GM15510 (cell line): ENCODE results near the gene TAF4B.

Experiments
- POLR2A ChIP-seq: IDR thresholded peaks from 3 replicates; pipeline ENCODE4 v1.6.1; 2011; ENCODE audit warnings: borderline replicate concordance; ENCODE audit not compliant: insufficient read length; ENCODE audit errors: extremely low read depth

Gene TAF4B

DNA sequence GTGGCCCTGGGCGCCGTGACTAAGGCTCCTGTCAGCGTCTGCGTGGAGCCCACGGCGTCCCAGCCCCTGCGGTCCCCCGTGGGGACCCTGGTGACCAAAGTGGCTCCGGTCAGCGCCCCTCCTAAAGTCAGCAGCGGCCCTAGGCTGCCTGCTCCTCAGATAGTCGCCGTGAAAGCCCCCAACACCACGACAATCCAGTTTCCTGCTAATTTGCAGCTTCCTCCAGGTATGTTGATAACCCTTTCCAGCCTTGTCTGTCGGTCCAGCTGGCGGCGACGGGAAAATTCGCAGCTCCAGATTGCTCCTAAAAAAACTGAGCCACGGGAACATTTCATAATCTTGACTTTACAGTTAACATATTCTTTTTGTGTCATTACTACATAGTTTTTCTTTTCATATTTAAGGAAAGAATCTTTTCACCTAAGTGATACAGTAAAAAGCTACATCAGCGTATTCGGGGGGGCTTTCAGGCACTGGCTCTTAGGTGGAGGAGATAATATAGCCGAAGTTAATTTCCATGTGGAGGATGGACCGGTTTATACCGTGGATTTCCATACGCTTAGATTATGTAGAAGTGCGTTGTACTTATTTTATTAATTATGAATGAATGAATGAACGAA, 916 bp downstream of the TAF4B start:
- TF ChIP-seq POLR2A: no peak

- no peak for TF ChIP-seq POLR2A
These were observed 2.5 kb downstream of the TAF4B start for GRCh38 chr18:26228562-26229260.

GRCh38 chr18:26230497-26230896, 4.3 kb downstream of the TAF4B start:
- TF ChIP-seq POLR2A: no peak

DNA sequence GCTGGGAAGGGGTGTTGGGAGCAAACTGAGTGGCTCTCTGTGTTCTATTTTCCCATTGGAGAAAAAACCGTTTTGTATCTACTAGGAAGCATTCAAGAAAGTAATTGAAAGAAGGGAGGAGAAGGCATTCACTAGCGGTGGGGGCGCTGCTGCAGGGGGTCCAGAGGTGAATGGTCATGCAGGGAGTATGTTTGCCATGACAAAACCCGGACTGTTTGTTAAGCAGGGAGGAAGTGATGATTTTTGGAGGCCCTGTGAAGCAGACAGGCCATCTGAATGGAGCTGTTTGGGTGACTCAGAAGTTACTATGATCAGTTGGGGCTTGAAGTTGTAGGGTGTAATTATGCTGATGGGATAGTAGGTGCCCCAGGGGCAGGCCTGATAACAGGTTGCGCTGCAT, 7.0 kb downstream of the TAF4B start:
- no peak for TF ChIP-seq POLR2A

GRCh38 chr18:26252411-26252810, 26.2 kb downstream of the TAF4B start:
- TF ChIP-seq POLR2A: no peak

GRCh38 chr18:26255695-26256622, 29.7 kb downstream of the TAF4B start:
- TF ChIP-seq POLR2A: no peak

DNA sequence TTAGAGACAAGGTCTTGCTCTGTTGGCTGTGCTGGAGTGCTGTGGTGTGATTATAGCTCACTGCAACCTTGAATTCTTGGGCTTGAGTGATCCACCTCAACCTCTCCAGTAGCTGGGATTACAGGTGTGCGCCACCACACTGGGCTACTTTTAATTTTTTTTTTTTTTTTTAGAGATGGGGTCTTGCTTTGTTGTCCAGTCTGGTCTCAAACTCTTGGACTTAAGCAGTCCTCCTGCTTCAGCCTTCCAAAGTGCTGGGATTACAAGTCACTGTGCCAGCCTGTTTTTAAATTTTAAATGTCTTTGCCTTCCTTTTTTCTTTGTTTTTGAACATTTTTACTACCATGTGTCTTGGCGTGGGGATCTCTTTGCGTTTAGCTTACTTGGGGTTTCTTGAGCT, 32.5 kb downstream of the TAF4B start:
- TF ChIP-seq POLR2A: no peak

DNA sequence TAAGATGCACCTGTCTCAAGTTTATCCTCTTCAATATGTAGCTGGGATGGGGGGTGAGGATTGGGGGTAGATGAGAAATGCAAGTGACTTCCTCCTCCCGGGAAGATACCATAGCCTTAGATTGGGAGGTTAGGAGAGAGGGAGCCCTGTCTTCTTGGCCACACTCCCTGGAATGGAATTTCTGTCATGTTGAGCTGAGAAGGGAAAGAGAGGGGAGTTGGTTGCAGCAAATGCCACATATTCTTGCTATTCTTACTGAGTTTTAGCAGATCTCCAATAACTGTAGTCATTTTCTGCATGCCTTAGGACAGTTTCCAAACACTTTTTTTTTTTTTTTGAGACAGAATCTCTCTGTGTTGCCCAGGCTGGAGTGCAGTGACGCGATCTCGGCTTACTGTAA, 35.9 kb downstream of the TAF4B start:
- TF ChIP-seq POLR2A: no peak

DNA sequence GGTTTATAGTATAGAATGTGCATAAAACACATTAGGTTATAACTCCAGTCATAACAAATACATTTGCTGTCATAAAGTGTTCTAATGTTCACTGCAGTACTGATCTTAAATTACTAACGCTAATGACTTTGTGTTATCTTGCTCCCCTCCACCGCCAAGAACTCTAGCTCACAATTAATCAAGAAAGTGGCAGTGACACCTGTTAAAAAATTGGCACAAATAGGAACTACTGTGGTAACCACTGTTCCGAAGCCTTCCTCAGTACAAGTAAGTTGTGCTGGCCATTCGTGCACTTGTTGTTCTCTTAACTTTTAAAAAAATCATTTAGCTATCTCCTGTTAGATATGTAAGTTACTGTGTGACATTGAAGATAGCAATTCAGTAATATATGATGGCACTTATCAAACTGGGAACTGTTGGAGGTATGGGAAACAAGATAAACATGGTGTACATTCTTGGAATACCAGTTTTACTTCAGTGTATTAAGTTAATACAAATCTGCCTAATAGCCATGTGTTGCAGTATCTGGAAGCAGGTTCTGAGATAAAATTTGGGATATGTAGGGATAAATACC, 41.2 kb downstream of the TAF4B start:
- TF ChIP-seq POLR2A: no peak

DNA sequence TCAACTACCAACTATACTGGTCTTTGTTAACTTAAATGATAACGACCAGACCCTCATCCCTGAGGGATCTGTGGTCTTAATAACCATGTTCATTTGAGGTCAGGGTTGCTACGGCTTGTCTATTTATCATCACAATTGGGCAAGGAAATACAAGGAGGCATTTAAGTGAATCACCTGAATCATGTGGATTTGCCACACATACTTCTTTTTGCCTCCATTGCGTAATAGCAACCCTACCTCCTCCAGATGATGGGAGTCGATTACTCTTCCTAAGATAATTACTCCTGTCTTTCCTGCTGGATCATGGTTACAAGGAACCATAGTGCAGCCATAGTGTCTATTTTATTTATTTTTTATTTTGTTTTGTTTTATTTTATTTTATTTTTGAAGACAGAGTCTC, 42.2 kb downstream of the TAF4B start:
- TF ChIP-seq POLR2A: no peak

GRCh38 chr18:26271917-26272549, 45.8 kb downstream of the TAF4B start:
- TF ChIP-seq POLR2A: no peak

- no peak for TF ChIP-seq POLR2A
These were observed 51.1 kb downstream of the TAF4B start for GRCh38 chr18:26277374-26277773.

- TF ChIP-seq POLR2A: no peak
These were observed 53.2 kb downstream of the TAF4B start for GRCh38 chr18:26279428-26279827.

DNA sequence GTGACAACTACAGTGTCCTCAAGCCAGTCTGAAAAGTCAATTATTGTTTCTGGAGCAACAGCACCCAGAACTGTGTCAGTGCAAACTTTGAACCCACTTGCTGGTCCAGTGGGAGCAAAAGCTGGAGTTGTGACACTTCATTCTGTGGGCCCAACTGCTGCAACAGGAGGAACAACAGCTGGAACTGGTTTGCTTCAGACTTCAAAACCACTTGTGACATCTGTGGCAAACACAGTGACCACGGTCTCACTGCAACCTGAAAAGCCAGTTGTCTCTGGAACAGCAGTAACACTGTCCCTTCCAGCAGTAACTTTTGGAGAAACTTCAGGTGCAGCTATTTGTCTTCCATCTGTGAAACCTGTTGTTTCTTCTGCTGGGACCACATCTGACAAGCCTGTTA, 59.8 kb downstream of the TAF4B start:
- no peak for TF ChIP-seq POLR2A

- no peak for TF ChIP-seq POLR2A
These were observed 61.4 kb downstream of the TAF4B start for GRCh38 chr18:26287644-26288043.
